ENCODE data around the gene NPB. TPM values are rescaled to one million over a fixed set of nuclear protein-coding genes. Genes with fewer than 3 reads are reported as not detected.

The NPB gene
- polyA plus RNA-seq, 3 donors = 0.08 to 0.16 TPM; not detected in 1

DNA sequence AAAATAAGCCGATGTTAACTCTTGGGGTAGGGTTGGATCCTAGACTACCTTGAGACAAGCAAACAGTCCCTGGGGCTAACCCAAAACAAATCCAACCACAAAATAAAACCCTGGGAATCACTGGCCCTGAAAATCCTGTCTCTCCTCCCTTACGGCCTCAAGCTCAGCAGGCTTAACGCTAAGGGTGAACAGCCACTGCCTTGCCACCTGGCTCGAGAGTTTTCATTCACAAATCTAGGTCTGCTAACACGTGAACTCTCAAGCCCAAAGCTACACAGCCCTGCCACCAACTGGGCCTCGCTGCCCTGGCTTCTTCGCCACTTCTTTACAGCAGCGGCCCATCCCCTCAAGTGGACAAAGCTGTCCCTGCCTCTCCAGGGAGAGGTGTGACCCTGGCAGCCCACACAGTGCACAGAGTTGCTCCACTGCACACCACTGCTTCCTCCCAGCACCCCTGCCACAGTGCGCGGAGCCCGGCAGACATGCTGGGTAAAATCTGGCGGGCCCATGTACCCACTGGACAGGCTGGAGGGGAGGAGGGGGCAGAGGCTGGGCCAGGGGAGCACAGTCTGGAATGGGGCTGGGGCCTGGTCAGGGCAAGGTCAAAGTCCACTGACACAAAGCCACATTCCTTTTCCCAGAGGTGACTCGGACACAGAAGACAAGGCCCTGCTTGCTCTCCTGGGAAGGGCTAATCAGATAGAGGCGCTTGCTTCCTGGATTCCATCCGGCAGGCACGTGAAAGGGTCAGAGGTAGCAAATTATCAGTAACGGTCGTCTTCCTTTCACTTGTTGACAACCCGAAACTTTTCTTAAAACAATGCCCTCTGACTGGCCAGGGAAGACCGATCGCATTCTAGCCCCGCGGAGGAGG lies 8.2 kb downstream of the NPB start:
- Histone ChIP-seq H3K9me3 (replicated peaks in 1 of 2; ENCODE audit: control insufficient read depth in 1 of 2, insufficient read depth in 1 of 2, low read length in 2 of 2) (no peaks in the 10 kb centered on the region), H3K9ac (ENCODE audit: insufficient read depth, low read length, poor library complexity, severe bottlenecking) (peak overlapping the region; percentile 51), H3K4me2 (replicated peaks; ENCODE audit: extremely low read depth, low read length, poor library complexity, severe bottlenecking) (peak overlapping the region; percentile 96), H3K27me3 (ENCODE audit: control insufficient read depth in 2 of 2, insufficient read depth in 2 of 2, low read length in 2 of 2) (no peaks in the 10 kb centered on the region), H3K79me2 (ENCODE audit: insufficient read depth, low read length) (peaks cover 30% of the 10 kb centered on the region), H3K4me3 (replicated peaks in 1 of 3; ENCODE audit: low read depth in 2 of 3, low read length in 3 of 3) (peak overlapping the region; percentile 56 to 81 (median 59)), H3K27ac (ENCODE audit: low read depth in 1 of 2, low read length in 2 of 2) (no peak overlapping the region), H2AFZ (ENCODE audit: insufficient read depth, low read depth, low read length, poor library complexity, severe bottlenecking) (peak overlapping the region; percentile 75), H3K4me1 (ENCODE audit: control insufficient read depth in 1 of 2, insufficient read depth in 2 of 2, low read length in 2 of 2) (peaks cover 15 to 16% of the 10 kb centered on the region in 2 donors), H3K36me3 (replicated peaks in 1 of 2; ENCODE audit: control insufficient read depth in 1 of 2, insufficient read depth in 2 of 2, low read length in 2 of 2) (peaks cover 54 to 55% of the 10 kb centered on the region in 2 donors), H4K20me1 (ENCODE audit: insufficient read depth, low read length) (peaks cover 49% of the 10 kb centered on the region)
- H3K4me3 Mint-ChIP-seq = peak overlapping the region; percentile 87 to 94
- 36% methylated on average over 20 of the region's 23 CpGs for WGBS (ENCODE audit: insufficient coverage)
- peak overlapping the region in 3 of 7 donors; percentile 53 to 75 (median 71) for H3K27ac Mint-ChIP-seq
- no peak for DNase-seq
- intact Hi-C loops (cut with micrococcal nuclease) = loop anchor here in 1 of 2 donors (10.0 kb wide), 1 partner anchor 45 kb away; the partner anchor contains the start of gene P4HB
- no peaks in the 10 kb centered on the region for H3K27me3 Mint-ChIP-seq (ENCODE audit: low read depth in 3 of 3)
- peaks cover 48 to 62% of the 10 kb centered on the region in 2 donors for H3K36me3 Mint-ChIP-seq
- H3K9me3 Mint-ChIP-seq = no peaks in the 10 kb centered on the region
- H3K4me1 Mint-ChIP-seq = peaks cover 23% of the 10 kb centered on the region
- TF ChIP-seq, protein P1, sequence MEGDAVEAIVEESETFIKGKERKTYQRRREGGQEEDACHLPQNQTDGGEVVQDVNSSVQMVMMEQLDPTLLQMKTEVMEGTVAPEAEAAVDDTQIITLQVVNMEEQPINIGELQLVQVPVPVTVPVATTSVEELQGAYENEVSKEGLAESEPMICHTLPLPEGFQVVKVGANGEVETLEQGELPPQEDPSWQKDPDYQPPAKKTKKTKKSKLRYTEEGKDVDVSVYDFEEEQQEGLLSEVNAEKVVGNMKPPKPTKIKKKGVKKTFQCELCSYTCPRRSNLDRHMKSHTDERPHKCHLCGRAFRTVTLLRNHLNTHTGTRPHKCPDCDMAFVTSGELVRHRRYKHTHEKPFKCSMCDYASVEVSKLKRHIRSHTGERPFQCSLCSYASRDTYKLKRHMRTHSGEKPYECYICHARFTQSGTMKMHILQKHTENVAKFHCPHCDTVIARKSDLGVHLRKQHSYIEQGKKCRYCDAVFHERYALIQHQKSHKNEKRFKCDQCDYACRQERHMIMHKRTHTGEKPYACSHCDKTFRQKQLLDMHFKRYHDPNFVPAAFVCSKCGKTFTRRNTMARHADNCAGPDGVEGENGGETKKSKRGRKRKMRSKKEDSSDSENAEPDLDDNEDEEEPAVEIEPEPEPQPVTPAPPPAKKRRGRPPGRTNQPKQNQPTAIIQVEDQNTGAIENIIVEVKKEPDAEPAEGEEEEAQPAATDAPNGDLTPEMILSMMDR (IDR thresholded peaks at IDR 0.05) = no peak

DNA sequence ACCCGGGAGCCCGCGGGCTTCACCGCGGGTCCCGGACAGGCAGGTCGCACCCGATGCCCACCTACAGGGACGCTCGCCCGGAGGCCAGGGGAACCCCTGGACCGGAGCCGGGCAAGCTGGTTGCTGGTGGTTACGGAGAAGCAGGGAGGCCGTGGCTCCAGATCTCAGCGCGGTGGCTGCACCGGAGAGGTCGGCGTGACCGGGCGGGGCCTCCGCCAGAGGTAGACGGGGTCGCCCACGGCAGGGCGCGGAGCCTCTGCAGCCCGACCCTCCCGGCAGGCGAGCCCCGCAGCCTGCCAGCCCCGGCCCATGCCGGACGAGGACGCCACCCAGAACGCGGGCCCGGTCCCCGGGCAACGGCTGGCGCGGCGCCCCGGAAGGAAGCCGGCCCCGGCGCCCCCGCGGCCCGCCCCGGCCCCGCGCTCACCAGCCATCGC lies 8.8 kb downstream of the NPB start:
- peak overlapping the region; percentile 87 to 94 for H3K4me3 Mint-ChIP-seq
- H3K79me2 ChIP-seq (ENCODE audit: insufficient read depth, low read length) = peaks cover 36% of the 10 kb centered on the region
- no peak for DNase-seq
- intact Hi-C loops (cut with micrococcal nuclease) = loop anchor here in 1 of 2 donors (10.0 kb wide), 1 partner anchor 46 kb away; the partner anchor contains the start of gene P4HB
- peak overlapping the region; percentile 75 for H2AFZ ChIP-seq (ENCODE audit: insufficient read depth, low read depth, low read length, poor library complexity, severe bottlenecking)
- no peaks in the 10 kb centered on the region for H3K27me3 Mint-ChIP-seq (ENCODE audit: low read depth in 3 of 3)
- no peak overlapping the region for H3K27ac ChIP-seq (ENCODE audit: low read depth in 1 of 2, low read length in 2 of 2)
- H3K4me3 ChIP-seq (replicated peaks in 1 of 3; ENCODE audit: low read depth in 2 of 3, low read length in 3 of 3) = peak overlapping the region; percentile 56 to 81 (median 59)
- peaks cover 56% of the 10 kb centered on the region for H4K20me1 ChIP-seq (ENCODE audit: insufficient read depth, low read length)
- TF ChIP-seq, protein P1 (IDR thresholded peaks at IDR 0.05) = no peak
- H3K9me3 ChIP-seq (replicated peaks in 1 of 2; ENCODE audit: control insufficient read depth in 1 of 2, insufficient read depth in 1 of 2, low read length in 2 of 2) = no peaks in the 10 kb centered on the region
- peak overlapping the region; percentile 51 for H3K9ac ChIP-seq (ENCODE audit: insufficient read depth, low read length, poor library complexity, severe bottlenecking)
- H3K27me3 ChIP-seq (ENCODE audit: control insufficient read depth in 2 of 2, insufficient read depth in 2 of 2, low read length in 2 of 2) = no peaks in the 10 kb centered on the region
- peaks cover 26% of the 10 kb centered on the region for H3K4me1 Mint-ChIP-seq
- H3K9me3 Mint-ChIP-seq = no peaks in the 10 kb centered on the region
- H3K4me1 ChIP-seq (ENCODE audit: control insufficient read depth in 1 of 2, insufficient read depth in 2 of 2, low read length in 2 of 2) = peaks cover 18 to 23% of the 10 kb centered on the region in 2 donors
- H3K27ac Mint-ChIP-seq = no peak overlapping the region
- peaks cover 54 to 67% of the 10 kb centered on the region in 2 donors for H3K36me3 Mint-ChIP-seq
- peak overlapping the region; percentile 96 for H3K4me2 ChIP-seq (replicated peaks; ENCODE audit: extremely low read depth, low read length, poor library complexity, severe bottlenecking)
- under 1% methylated on average over 55 of the region's 55 CpGs for WGBS (ENCODE audit: insufficient coverage)
- H3K36me3 ChIP-seq (replicated peaks in 1 of 2; ENCODE audit: control insufficient read depth in 1 of 2, insufficient read depth in 2 of 2, low read length in 2 of 2) = peaks cover 57 to 62% of the 10 kb centered on the region in 2 donors

Data from CD14-positive monocyte (primary cell).